GM12865 (cell line): ENCODE measurements around the gene FOXRED2.

Source experiments
- DNase-seq: peaks from one replicate; pipeline ENCODE4 v3.0.0; 2010; ENCODE audit warnings: low read depth
- H3K4me3 ChIP-seq: 2 replicates; pipeline ENCODE4 v1.5.1; 2011; ENCODE audit warnings: mild to moderate bottlenecking, low read depth, low read length, control low read depth
- TF ChIP-seq, protein P1 (sequence below): IDR thresholded peaks from 2 replicates; pipeline ENCODE4 v1.5.1; 2011; ENCODE audit warnings: low read length, control low read depth, low read depth, inconsistent platforms; ENCODE audit not compliant: insufficient read depth; ENCODE audit errors: missing control alignments

Gene FOXRED2

DNA sequence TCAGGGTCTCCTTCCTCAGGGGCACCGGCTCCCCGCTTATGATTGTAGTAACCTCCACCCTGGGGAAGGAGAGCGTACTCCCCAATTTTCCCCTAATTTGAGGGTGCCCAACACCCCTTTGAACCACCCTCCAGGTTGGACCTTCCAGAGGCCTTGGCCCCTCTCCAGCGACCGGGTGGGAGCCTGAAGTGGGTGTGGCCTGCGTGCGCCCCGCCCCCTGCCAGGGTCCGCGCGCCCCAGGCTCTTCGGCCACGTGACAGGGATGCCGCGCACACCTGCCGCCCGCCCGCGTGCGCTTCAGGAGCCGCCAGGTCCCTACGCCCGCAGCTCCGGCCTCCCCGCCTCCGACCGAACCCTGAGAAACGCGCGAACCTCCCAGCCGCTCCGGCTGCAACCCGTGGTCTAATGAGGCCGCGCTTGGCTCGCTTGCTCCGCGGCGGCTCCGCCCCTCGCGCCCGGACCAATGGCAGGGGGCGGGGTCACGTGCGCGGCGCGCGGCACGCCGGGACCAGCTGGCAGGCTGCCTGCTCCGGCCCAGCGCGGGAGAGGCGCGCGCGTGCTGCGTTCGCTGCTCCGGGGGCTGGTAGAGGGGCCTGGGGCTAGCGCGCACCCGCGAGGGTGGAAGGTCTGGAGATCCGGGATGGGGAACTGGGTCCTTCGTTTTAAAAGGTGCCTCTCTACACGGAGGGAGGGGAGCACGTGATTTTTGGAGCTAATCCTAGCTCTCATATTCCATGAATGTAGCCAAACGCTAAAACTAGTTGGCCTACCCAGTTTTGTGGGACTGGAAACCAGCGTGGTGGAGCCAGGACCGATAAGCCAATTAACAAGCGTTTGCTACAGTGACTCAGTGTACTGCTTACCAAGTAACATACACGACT lies at the start of gene FOXRED2:
Gene FOXRED2, minus strand, starts transcription at position 404 of the 881 bp plus-strand sequence. CDS start 618 bp downstream, outside the sequence.
- peak; percentile 93 for DNase-seq
- TF ChIP-seq, protein P1, sequence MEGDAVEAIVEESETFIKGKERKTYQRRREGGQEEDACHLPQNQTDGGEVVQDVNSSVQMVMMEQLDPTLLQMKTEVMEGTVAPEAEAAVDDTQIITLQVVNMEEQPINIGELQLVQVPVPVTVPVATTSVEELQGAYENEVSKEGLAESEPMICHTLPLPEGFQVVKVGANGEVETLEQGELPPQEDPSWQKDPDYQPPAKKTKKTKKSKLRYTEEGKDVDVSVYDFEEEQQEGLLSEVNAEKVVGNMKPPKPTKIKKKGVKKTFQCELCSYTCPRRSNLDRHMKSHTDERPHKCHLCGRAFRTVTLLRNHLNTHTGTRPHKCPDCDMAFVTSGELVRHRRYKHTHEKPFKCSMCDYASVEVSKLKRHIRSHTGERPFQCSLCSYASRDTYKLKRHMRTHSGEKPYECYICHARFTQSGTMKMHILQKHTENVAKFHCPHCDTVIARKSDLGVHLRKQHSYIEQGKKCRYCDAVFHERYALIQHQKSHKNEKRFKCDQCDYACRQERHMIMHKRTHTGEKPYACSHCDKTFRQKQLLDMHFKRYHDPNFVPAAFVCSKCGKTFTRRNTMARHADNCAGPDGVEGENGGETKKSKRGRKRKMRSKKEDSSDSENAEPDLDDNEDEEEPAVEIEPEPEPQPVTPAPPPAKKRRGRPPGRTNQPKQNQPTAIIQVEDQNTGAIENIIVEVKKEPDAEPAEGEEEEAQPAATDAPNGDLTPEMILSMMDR = no peak
- peak within 1 kb of the TSS; percentile 74 for H3K4me3 ChIP-seq

DNA sequence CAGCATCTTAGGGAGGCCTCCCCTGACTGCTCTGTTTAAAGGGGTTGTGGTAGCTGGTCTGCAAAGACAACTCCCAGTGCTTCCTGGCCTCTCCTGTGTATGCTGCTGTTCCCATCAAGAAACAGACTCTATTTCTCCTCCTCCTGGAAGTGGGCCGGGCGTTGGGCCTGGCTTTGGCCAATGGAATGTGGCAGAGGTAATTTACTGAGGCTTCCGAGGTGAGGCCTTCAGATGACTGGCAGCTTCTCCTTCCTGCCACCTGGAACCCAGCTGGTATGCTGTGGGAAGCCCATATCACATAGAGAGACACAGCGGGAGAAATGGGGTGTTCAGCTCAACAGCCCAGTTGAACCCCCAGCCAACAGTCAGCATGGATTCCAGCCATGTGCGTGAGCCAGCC lies 47.3 kb upstream of the FOXRED2 start:
- TF ChIP-seq, protein P1 = no peak
- no peak for DNase-seq
- H3K4me3 ChIP-seq = no peak overlapping the region

DNA sequence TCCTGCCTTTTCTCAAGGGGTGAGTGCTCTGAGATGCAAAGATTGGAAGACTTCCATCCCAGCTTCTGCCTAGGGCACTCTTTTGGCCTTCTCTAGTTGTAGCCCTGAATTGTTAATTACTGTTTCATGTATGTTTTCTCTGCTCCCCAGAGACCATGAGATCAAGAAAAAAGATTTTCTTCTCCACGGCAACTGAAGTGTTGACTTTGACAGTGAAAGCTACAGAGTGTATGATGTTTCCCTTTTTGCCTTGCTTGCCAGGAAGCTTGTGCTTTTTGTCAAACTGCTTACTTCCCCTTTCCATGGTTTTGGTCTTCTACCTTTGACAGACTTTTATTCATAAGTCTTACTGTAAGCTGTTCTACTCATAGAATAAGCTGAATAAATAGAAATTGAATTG lies 45.4 kb upstream of the FOXRED2 start:
- TF ChIP-seq, protein P1 = no peak
- peak; percentile 43 for DNase-seq
- no peak overlapping the region for H3K4me3 ChIP-seq

DNA sequence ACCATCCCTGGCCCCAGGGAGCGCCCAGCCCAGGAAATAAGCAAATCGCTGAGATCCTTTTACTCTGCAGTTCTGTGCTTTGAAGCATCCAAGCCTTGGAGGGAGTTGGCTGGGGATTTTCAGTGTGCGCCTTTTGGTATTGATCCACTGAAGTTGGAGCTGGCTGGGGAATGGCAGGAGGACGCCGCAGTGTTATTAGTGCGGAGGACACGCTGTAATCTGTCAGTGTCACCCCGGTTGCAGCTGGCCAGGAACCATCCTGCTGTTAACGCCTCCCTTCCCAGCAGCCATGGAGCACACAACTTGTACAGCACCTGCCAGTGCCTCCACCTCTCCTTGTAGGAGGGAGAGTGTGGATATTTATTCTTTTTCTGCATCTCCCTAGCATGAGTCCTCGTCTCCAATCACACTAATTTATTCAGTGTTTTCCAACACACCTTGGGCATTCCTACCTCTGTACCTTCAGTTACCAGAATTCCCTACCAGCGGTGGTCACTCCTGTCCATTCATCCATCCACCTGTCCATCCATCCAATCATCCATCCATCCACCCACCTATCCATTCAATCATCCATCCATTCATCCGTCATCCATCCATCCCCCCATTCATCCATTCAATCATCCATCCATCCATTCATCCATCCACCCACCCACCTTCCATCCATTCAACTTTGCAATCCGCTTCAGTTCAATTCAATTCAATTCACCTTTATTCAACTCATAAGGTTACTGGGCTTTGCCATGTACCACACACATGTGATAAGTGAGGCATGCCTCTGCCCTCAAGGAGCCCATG lies 44.1 kb upstream of the FOXRED2 start:
- TF ChIP-seq, protein P1 = no peak
- DNase-seq = no peak
- H3K4me3 ChIP-seq = no peak overlapping the region

DNA sequence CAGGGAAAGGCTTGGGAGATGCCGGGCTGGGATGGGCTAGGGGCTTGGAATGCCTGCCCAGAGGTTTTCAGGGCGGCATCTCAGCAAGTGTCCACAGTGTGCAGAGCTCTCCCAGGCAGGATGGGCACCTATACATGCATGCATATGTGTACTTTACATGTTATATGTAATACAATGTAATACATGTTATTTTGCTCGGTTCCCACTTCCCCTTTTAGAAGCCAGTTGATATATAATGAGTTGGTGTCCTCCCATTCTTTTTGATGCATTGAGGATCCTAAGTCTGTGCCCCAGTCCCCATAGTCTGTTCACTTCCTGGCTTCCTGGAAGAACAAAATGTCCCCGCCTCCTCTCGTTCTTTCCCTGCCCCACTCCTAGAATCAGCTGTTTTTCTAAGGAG lies 42.2 kb upstream of the FOXRED2 start:
- DNase-seq = no peak
- no peak overlapping the region for H3K4me3 ChIP-seq
- TF ChIP-seq, protein P1 = no peak

DNA sequence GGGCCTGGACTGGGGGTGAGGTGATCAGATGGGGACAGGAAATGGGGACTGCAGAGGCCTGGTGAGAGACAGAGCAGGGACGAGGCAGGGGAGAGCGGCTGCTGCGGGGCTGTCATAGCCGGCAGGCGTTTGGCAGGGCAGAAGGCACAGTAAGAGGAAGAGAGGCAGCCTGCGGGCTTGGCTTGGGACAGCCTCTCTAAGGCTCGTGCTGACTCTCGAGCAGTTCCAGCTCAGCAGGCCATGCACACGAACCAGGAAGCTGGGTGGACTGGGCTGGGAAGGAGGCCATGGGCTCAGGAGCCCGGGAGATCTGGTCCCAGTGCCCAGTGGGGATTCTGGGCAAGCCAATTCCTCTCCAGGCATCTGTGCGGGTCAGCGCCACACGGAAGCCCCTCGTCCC lies 41.8 kb upstream of the FOXRED2 start:
- H3K4me3 ChIP-seq = no peak overlapping the region
- TF ChIP-seq, protein P1 = no peak
- no peak for DNase-seq
